SK-N-SH (cell line): ENCODE measurements around the gene IPO4. TPM values are rescaled to one million over a fixed set of nuclear protein-coding genes. Genes with fewer than 3 reads are reported as not detected.

ENCODE experiments used
- CTCF ChIA-PET: fragments of 300-600, 350-600 bp; formaldehyde crosslinking; extraction: SDS; loops from one replicate; lab custom pipeline; 2021; lab: Yijun Ruan, JAX
- POLR2A ChIA-PET: fragments of 350-600 bp; sonication (Branson Sonifier 250); formaldehyde crosslinking; extraction: SDS; loops from one replicate; lab custom pipeline; 2020; ENCODE audit warnings: antibody characterized with exemption, inconsistent platforms; lab: Yijun Ruan, JAX
- DNase-seq: peaks from one replicate; pipeline ENCODE4 v3.0.0; 2012
- H2AFZ ChIP-seq: fragments of 200-600 bp; sonication (generic); 2 replicates; pipeline ENCODE4 v1.8.1; 2016; ENCODE audit warnings: antibody characterized with exemption, mild to moderate bottlenecking, low read depth
- H3F3A ChIP-seq: fragments of 200-600 bp; sonication (generic); replicated peaks from 2 replicates; pipeline ENCODE3; 2016; ENCODE audit warnings: antibody characterized with exemption, mild to moderate bottlenecking; ENCODE audit not compliant: insufficient read depth
- H3K27ac ChIP-seq, 2 experiments: fragments of 200-500 bp in 1 of 2; fragments of 200-600 bp in 1 of 2; sonication (Bioruptor generic) in 1 of 2; sonication (generic), shearing (Covaris generic) in 1 of 2; 2 replicates each; pipeline versions ENCODE4 v1.5.1 to v1.6.1; 2014 to 2016; ENCODE audit warnings: low read depth in 2 of 2, inconsistent platforms in 1 of 2, low read length in 1 of 2, mild to moderate bottlenecking in 1 of 2, mixed read lengths in 1 of 2
- H3K27me3 ChIP-seq: fragments of 200-600 bp; sonication (generic), shearing (Covaris generic); 2 replicates; pipeline ENCODE4 v1.6.1; 2016; ENCODE audit warnings: mixed run types; ENCODE audit not compliant: insufficient read depth
- H3K36me3 ChIP-seq, 2 experiments: fragments of 200-500 bp in 1 of 2; fragments of 200-600 bp in 1 of 2; sonication (Bioruptor generic) in 1 of 2; sonication (generic) in 1 of 2; replicated peaks in 1 of 2; 2 replicates each; pipeline versions ENCODE3 to v1.5.1; 2014 to 2016; ENCODE audit warnings: low read length in 1 of 2, mild to moderate bottlenecking in 1 of 2; ENCODE audit not compliant: insufficient read depth in 2 of 2, control insufficient read depth in 1 of 2
- H3K4me1 ChIP-seq, 2 experiments: fragments of 200-500 bp in 1 of 2; fragments of 200-600 bp in 1 of 2; sonication (Bioruptor generic) in 1 of 2; sonication (generic), shearing (Covaris generic) in 1 of 2; 2 replicates each; pipeline versions ENCODE4 v1.5.1 to v1.6.1; 2014 to 2016; ENCODE audit warnings: low read depth in 1 of 2, low read length in 1 of 2, mixed run types in 1 of 2; ENCODE audit not compliant: insufficient read depth in 2 of 2, control insufficient read depth in 1 of 2
- H3K4me2 ChIP-seq: fragments of 200-600 bp; sonication (generic), shearing (Covaris generic); 2 replicates; pipeline ENCODE4 v1.6.1; 2017; ENCODE audit warnings: mixed run types
- H3K4me3 ChIP-seq, 2 experiments: fragments of 200-500 bp in 1 of 2; fragments of 200-600 bp in 1 of 2; sonication (Bioruptor generic) in 1 of 2; sonication (generic), shearing (Covaris generic) in 1 of 2; 2 replicates each; pipeline versions ENCODE4 v1.5.1 to v1.8.1; 2014 to 2016; ENCODE audit warnings: low read depth in 2 of 2, inconsistent platforms in 1 of 2, low read length in 1 of 2, mild to moderate bottlenecking in 1 of 2, mixed read lengths in 1 of 2, moderate library complexity in 1 of 2
- H3K79me2 ChIP-seq: fragments of 200-600 bp; sonication (generic); 2 replicates; pipeline ENCODE4 v1.8.1; 2017; ENCODE audit warnings: mild to moderate bottlenecking; ENCODE audit not compliant: insufficient read depth
- H3K9ac ChIP-seq: fragments of 200-600 bp; sonication (generic); 2 replicates; pipeline ENCODE4 v1.6.1; 2017; ENCODE audit warnings: mixed run types
- H3K9me2 ChIP-seq: fragments of 200-600 bp; sonication (generic); 2 replicates; pipeline ENCODE4 v1.6.1; 2017; ENCODE audit warnings: mixed run types
- H3K9me3 ChIP-seq: fragments of 200-600 bp; sonication (generic); 2 replicates; pipeline ENCODE4 v1.6.1; 2017; ENCODE audit warnings: mixed run types, mild to moderate bottlenecking, moderate library complexity
- H4K20me1 ChIP-seq: fragments of 200-600 bp; sonication (generic); 2 replicates; pipeline ENCODE4 v1.6.1; 2017; ENCODE audit warnings: mild to moderate bottlenecking, mixed run types; ENCODE audit not compliant: insufficient read depth
- CHD2 ChIP-seq: fragments of 150-350 bp; IDR thresholded peaks from 2 replicates; pipeline ENCODE4 v1.6.1; 2018; ENCODE audit warnings: low read length; ENCODE audit not compliant: partially characterized antibody
- CTCF ChIP-seq: fragments of 200-600 bp; sonication (generic); IDR thresholded peaks from 2 replicates; pipeline ENCODE4 v1.6.1; 2017; ENCODE audit warnings: antibody characterized with exemption, mild to moderate bottlenecking, moderate library complexity
- ELF1 ChIP-seq: IDR thresholded peaks from 2 replicates; pipeline ENCODE4 v1.4.0; 2012
- EP300 ChIP-seq, 2 experiments: IDR thresholded peaks; 2 replicates each; pipeline versions ENCODE4 v1.4.0 to v1.6.1; 2012; ENCODE audit warnings: borderline replicate concordance in 1 of 2, low read depth in 1 of 2, low read length in 1 of 2
- EZH2phosphoT487 ChIP-seq: fragments of 200-600 bp; sonication (generic); IDR thresholded peaks from 2 replicates; pipeline ENCODE4 v1.6.1; 2017; ENCODE audit warnings: low read depth, mixed run types, mild to moderate bottlenecking, antibody characterized with exemption, moderate library complexity, borderline replicate concordance
- FOXJ3 ChIP-seq: sonication (generic); formaldehyde crosslinking; IDR thresholded peaks from 2 replicates; pipeline ENCODE4 v1.5.1; 2020; ENCODE audit warnings: mild to moderate bottlenecking, missing genetic modification reagents
- FOXM1 ChIP-seq: IDR thresholded peaks from 2 replicates; pipeline ENCODE4 v1.4.0; 2012; ENCODE audit warnings: low read depth, mild to moderate bottlenecking
- GABPA ChIP-seq: IDR thresholded peaks from 2 replicates; pipeline ENCODE4 v1.4.0; 2012; ENCODE audit warnings: low read depth, mild to moderate bottlenecking
- GATA2 ChIP-seq: sonication (generic); formaldehyde crosslinking; IDR thresholded peaks from 2 replicates; pipeline ENCODE4 v1.5.0; 2020; ENCODE audit warnings: mild to moderate bottlenecking, missing genetic modification reagents
- JUND ChIP-seq: IDR thresholded peaks from 2 replicates; pipeline ENCODE4 v1.4.0; 2012
- MAX ChIP-seq: IDR thresholded peaks from 2 replicates; pipeline ENCODE4 v1.4.0; 2012; ENCODE audit warnings: low read depth
- MEF2A ChIP-seq: IDR thresholded peaks from 2 replicates; pipeline ENCODE4 v1.4.0; 2012; ENCODE audit warnings: low read depth, borderline replicate concordance
- MXI1 ChIP-seq: IDR thresholded peaks from 2 replicates; pipeline ENCODE4 v1.6.1; 2012; ENCODE audit warnings: mild to moderate bottlenecking, low read depth, low read length, improper control_type of control experiment
- NFIC ChIP-seq: IDR thresholded peaks from 2 replicates; pipeline ENCODE4 v1.4.0; 2012; ENCODE audit warnings: borderline replicate concordance
- NRF1 ChIP-seq: IDR thresholded peaks from 2 replicates; pipeline ENCODE4 v1.6.1; 2012; ENCODE audit warnings: low read depth, mild to moderate bottlenecking, low read length
- POLR2AphosphoS5 ChIP-seq: IDR thresholded peaks from 2 replicates; pipeline ENCODE4 v1.6.1; 2012; ENCODE audit warnings: low read depth, low read length
- RCOR1 ChIP-seq: fragments of 150-350 bp; IDR thresholded peaks from 2 replicates; pipeline ENCODE4 v1.6.1; 2017; ENCODE audit warnings: antibody characterized with exemption, low read length
- RFX5 ChIP-seq: IDR thresholded peaks from 2 replicates; pipeline ENCODE4 v1.6.1; 2012; ENCODE audit warnings: mild to moderate bottlenecking, improper control_type of control experiment, low read length
- RXRA ChIP-seq: IDR thresholded peaks from 2 replicates; pipeline ENCODE4 v1.4.0; 2012; ENCODE audit warnings: low read depth, mild to moderate bottlenecking, borderline replicate concordance
- SIN3A ChIP-seq: IDR thresholded peaks from 2 replicates; pipeline ENCODE4 v1.6.1; 2012; ENCODE audit warnings: low read depth, mild to moderate bottlenecking, low read length, moderate library complexity, borderline replicate concordance
- SMC3 ChIP-seq: IDR thresholded peaks from 2 replicates; pipeline ENCODE4 v1.6.1; 2012; ENCODE audit warnings: low read depth, low read length, improper control_type of control experiment
- TAF1 ChIP-seq: IDR thresholded peaks from 2 replicates; pipeline ENCODE4 v1.6.1; 2012; ENCODE audit warnings: low read depth, mild to moderate bottlenecking, low read length, moderate library complexity, borderline replicate concordance
- TCF12 ChIP-seq: IDR thresholded peaks from 2 replicates; pipeline ENCODE4 v1.4.0; 2012
- TEAD4 ChIP-seq: IDR thresholded peaks from 2 replicates; pipeline ENCODE4 v1.4.0; 2012; ENCODE audit warnings: mild to moderate bottlenecking, borderline replicate concordance; ENCODE audit not compliant: insufficient read depth
- YY1 ChIP-seq: IDR thresholded peaks from 2 replicates; pipeline ENCODE4 v1.4.0; 2012; ENCODE audit warnings: low read depth, mild to moderate bottlenecking
- WGBS: methylation state at CpG from one replicate; pipeline ENCODE4 v1.1.6; 2017; ENCODE audit warnings: low lambda C conversion rate; 5-methylcytosine and 5-hydroxymethylcytosine counted together
- polyA plus RNA-seq, 3 experiments: library from polyadenylated mRNA; depleted of rRNA; stranded (reverse); fragments of >200 nt; gene quantifications; 2 replicates each; pipeline ENCODE4 v1.2.3, GENCODE V29; 2012
- TF ChIP-seq, protein P1 (sequence below): IDR thresholded peaks from 2 replicates; pipeline ENCODE4 v1.4.0; 2012; ENCODE audit warnings: low read depth, borderline replicate concordance
- TF ChIP-seq, protein P2 (sequence below): fragments of 150-350 bp; IDR thresholded peaks from 2 replicates; pipeline ENCODE4 v1.6.1; 2016; ENCODE audit warnings: mild to moderate bottlenecking, low read depth, low read length
- TF ChIP-seq, protein P3 (sequence below): IDR thresholded peaks from 2 replicates; pipeline ENCODE4 v1.4.0; 2012; ENCODE audit warnings: low read depth, borderline replicate concordance

IPO4 gene
- polyA plus RNA-seq, 1 of the 3 experiments (the other 2 are of a cell fraction): 61.3 TPM

- H3K9me2 ChIP-seq: no peaks in the 10 kb centered on the region
- peak within 1 kb of the TSS; percentile 67 for H2AFZ ChIP-seq
- peak within 1 kb of the TSS; percentile 75 for H3K9ac ChIP-seq
- peak within 1 kb of the TSS; percentile 71 to 88 for H3K27ac ChIP-seq
- peak within 1 kb of the TSS; percentile 78 for H3K4me2 ChIP-seq
- ChIA-PET CTCF (interaction anchor here (0.7 to 3.8 kb wide), 18 partner anchors 8 to 125 kb away, joined by 3 to 20 read pairs (median 4); partner anchors contain the start of genes IRF9, NOP9, TINF2 and TM9SF1), POLR2A (interaction anchor here (0.8 to 1.2 kb wide), 4 partner anchors 20 to 221 kb away, joined by 3 to 9 read pairs (median 4); partner anchors contain the start of genes RABGGTA, TINF2 and TM9SF1)
- H3F3A ChIP-seq: peaks cover 26% of the 10 kb centered on the region
- H3K9me3 ChIP-seq: no peaks in the 10 kb centered on the region
- DNase-seq: peak; percentile 86
- WGBS: 2% methylated on average over 37 of the region's 40 CpGs
- peaks cover 59% of the 10 kb centered on the region for H3K79me2 ChIP-seq
- peaks cover 9 to 17% of the 10 kb centered on the region in 2 experiments; a peak in 3 of 4 replicates for H3K4me1 ChIP-seq
- H4K20me1 ChIP-seq: peaks cover 3% of the 10 kb centered on the region; the same call in 1 of the 2 replicates
- H3K36me3 ChIP-seq: peaks cover 10 to 31% of the 10 kb centered on the region in 2 experiments
- H3K4me3 ChIP-seq: peak within 1 kb of the TSS; percentile 73 to 82
- H3K27me3 ChIP-seq: no peaks in the 10 kb centered on the region
- TF ChIP-seq SMC3: peak; percentile 39
- TF ChIP-seq, protein P1, sequence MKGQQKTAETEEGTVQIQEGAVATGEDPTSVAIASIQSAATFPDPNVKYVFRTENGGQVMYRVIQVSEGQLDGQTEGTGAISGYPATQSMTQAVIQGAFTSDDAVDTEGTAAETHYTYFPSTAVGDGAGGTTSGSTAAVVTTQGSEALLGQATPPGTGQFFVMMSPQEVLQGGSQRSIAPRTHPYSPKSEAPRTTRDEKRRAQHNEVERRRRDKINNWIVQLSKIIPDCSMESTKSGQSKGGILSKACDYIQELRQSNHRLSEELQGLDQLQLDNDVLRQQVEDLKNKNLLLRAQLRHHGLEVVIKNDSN: no peak; the same call in 1 of the 2 replicates
- TF ChIP-seq RFX5: no peak
- TF ChIP-seq CHD2: peak; percentile 72
- no peak for TF ChIP-seq MEF2A
- TF ChIP-seq CTCF: peak; percentile 70
- TF ChIP-seq POLR2AphosphoS5: peak; percentile 89
- TF ChIP-seq, protein P2, sequence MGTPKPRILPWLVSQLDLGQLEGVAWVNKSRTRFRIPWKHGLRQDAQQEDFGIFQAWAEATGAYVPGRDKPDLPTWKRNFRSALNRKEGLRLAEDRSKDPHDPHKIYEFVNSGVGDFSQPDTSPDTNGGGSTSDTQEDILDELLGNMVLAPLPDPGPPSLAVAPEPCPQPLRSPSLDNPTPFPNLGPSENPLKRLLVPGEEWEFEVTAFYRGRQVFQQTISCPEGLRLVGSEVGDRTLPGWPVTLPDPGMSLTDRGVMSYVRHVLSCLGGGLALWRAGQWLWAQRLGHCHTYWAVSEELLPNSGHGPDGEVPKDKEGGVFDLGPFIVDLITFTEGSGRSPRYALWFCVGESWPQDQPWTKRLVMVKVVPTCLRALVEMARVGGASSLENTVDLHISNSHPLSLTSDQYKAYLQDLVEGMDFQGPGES: no peak
- peak; percentile 39; the same call in 1 of the 2 replicates for TF ChIP-seq ELF1
- no peak for TF ChIP-seq FOXJ3 (CRISPR knock-in tag)
- no peak for TF ChIP-seq NRF1
- TF ChIP-seq EP300 (IDR thresholded peaks at IDR 0.05; ENCODE audit: borderline replicate concordance in 1 of 2, low read depth in 1 of 2, low read length in 1 of 2): no peak
- TF ChIP-seq, protein P3, sequence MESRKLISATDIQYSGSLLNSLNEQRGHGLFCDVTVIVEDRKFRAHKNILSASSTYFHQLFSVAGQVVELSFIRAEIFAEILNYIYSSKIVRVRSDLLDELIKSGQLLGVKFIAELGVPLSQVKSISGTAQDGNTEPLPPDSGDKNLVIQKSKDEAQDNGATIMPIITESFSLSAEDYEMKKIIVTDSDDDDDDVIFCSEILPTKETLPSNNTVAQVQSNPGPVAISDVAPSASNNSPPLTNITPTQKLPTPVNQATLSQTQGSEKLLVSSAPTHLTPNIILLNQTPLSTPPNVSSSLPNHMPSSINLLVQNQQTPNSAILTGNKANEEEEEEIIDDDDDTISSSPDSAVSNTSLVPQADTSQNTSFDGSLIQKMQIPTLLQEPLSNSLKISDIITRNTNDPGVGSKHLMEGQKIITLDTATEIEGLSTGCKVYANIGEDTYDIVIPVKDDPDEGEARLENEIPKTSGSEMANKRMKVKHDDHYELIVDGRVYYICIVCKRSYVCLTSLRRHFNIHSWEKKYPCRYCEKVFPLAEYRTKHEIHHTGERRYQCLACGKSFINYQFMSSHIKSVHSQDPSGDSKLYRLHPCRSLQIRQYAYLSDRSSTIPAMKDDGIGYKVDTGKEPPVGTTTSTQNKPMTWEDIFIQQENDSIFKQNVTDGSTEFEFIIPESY: no peak
- TF ChIP-seq YY1: peak; percentile 85
- TF ChIP-seq MAX: peak; percentile 77
- TF ChIP-seq GATA2 (CRISPR knock-in tag): no peak
- TF ChIP-seq FOXM1: no peak
- TF ChIP-seq RXRA: no peak
- peak; percentile 79 for TF ChIP-seq TAF1
- TF ChIP-seq EZH2phosphoT487: no peak
- TF ChIP-seq TCF12: 0 out of 2 replicates have a peak, but pooled peaks have one; percentile 5
- peak; percentile 35; the same call in 1 of the 2 replicates for TF ChIP-seq JUND
- TF ChIP-seq GABPA: no peak
- peak; percentile 96 for TF ChIP-seq SIN3A
- TF ChIP-seq RCOR1: peak; percentile 36; the same call in 1 of the 2 replicates
- no peak for TF ChIP-seq NFIC
- no peak for TF ChIP-seq TEAD4
- peak; percentile 76 for TF ChIP-seq MXI1
These were observed 27.1 kb upstream of the IPO4 start, which contains the start of gene MDP1 for GRCh38 chr14:24215495-24216344. MDP1 (minus strand) TSS chr14:24216066; CDS start chr14:24215955, 111 bp downstream.
